HepG2 (cell line): ENCODE results near the gene LRPAP1.

Experiments used
- CBFB ChIP-seq: sonication (generic); formaldehyde crosslinking; IDR thresholded peaks from 2 replicates; pipeline ENCODE4 v1.4.0; 2020; ENCODE audit warnings: missing genetic modification reagents
- EZH2 ChIP-seq: conservative IDR thresholded peaks from 2 replicates; pipeline ENCODE4 v1.6.1; 2012; ENCODE audit warnings: mild to moderate bottlenecking, low read depth, low read length, moderate library complexity
- FIP1L1 ChIP-seq: fragments of 200-400 bp; formaldehyde crosslinking; IDR thresholded peaks from 2 replicates; pipeline ENCODE4 v1.6.1; 2018; ENCODE audit warnings: low read depth, mild to moderate bottlenecking, low read length, moderate library complexity, borderline replicate concordance; ENCODE audit not compliant: insufficient read depth
- FLYWCH1 ChIP-seq: sonication (generic); formaldehyde crosslinking; IDR thresholded peaks from 2 replicates; pipeline ENCODE4 v1.8.1; 2023; ENCODE audit warnings: mild to moderate bottlenecking, missing genetic modification reagents
- KLF11 ChIP-seq: IDR thresholded peaks from 2 replicates; pipeline ENCODE4 v1.6.1; 2016; ENCODE audit warnings: missing compliant biosample characterization
- POLR2A ChIP-seq, 2 experiments: IDR thresholded peaks; 2 replicates each; pipeline ENCODE4 v1.6.1; 2011; ENCODE audit warnings: low read depth in 2 of 2, low read length in 2 of 2, mild to moderate bottlenecking in 1 of 2, moderate library complexity in 1 of 2; ENCODE audit not compliant: insufficient read depth in 1 of 2
- PRPF4 ChIP-seq: fragments of 200-400 bp; formaldehyde crosslinking; IDR thresholded peaks from 2 replicates; pipeline ENCODE4 v1.6.1; 2016; ENCODE audit warnings: low read length, low read depth; ENCODE audit not compliant: poor library complexity, severe bottlenecking
- ZNF350 ChIP-seq: sonication (generic); formaldehyde crosslinking; IDR thresholded peaks from 2 replicates; pipeline ENCODE4 v1.4.0; 2020; ENCODE audit warnings: mild to moderate bottlenecking, low read depth, missing genetic modification reagents, borderline replicate concordance
- ZNF446 ChIP-seq: sonication (generic); formaldehyde crosslinking; IDR thresholded peaks from 2 replicates; pipeline ENCODE4 v1.5.0; 2020; ENCODE audit warnings: mild to moderate bottlenecking, missing genetic modification reagents
- ZNF724P ChIP-seq: sonication (generic); formaldehyde crosslinking; IDR thresholded peaks from 2 replicates; pipeline ENCODE4 v1.8.0; 2022; ENCODE audit warnings: missing genetic modification reagents, borderline replicate concordance
- TF ChIP-seq, protein P1 (sequence below): sonication (generic); formaldehyde crosslinking; IDR thresholded peaks from 2 replicates; pipeline ENCODE4 v1.8.1; 2023; ENCODE audit warnings: mild to moderate bottlenecking, missing genetic modification reagents, borderline replicate concordance

DNA sequence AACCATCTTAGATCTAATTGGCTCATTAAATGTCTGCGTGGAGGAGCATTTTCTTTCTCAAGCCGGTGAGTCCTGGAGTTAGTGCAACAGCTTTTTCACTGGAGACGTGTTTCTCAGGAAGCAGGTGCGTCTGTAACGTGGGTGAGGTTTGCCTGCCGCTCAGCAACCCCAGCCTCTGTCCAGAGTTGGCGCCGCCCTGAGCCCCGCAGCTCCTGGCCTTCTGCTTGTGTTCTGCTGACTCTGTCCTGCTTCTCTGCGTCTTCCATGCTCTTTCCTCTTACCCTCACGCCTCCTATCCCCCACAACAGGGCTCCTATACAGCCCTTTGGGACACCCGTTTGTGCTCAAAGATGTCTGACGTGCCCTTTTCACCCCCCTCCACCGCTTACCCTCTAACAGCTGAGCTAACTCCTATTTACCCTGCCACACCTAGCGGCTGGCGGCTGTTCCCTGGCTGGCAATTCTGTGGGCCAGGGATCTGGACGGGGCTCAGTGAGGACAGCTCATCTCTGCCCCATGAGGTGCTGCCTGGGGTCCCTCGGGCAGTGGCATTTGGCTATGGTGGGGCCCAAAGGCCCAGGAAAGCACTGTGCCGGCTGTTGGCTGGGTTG is 50.3 kb downstream of the LRPAP1 start:
- TF ChIP-seq ZNF350 (CRISPR knock-in tag) (no peak), CBFB (CRISPR knock-in tag) (no peak), FLYWCH1 (CRISPR knock-in tag) (no peak), KLF11 (CRISPR knock-in tag) (no peak), EZH2 (no peak), ZNF724P (CRISPR knock-in tag) (no peak), ZNF446 (CRISPR knock-in tag) (no peak), FIP1L1 (no peak), POLR2A (IDR thresholded peaks at IDR 0.05; ENCODE audit: insufficient read depth in 1 of 2, low read depth in 2 of 2, low read length in 2 of 2) (no peak), PRPF4 (no peak)
- TF ChIP-seq, protein P1, sequence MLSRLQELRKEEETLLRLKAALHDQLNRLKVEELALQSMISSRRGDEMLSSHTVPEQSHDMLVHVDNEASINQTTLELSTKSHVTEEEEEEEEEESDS (CRISPR knock-in tag) = no peak
